ENCODE results near the gene OR52H1. TPM values are rescaled to one million over a fixed set of nuclear protein-coding genes. Genes with fewer than 3 reads are reported as not detected.
A peak's percentile ranks its signal among the peaks of the same experiment; 100 is the strongest.

Gene OR52H1
- total and polyA plus RNA-seq, 2 donors (not counting 3 experiments of a cell fraction or from before 2014, with no cell fraction given) = 0.33 TPM; not detected in 1

- Histone ChIP-seq H3K36me3 (ENCODE audit: control insufficient read depth in 2 of 2, extremely low read depth in 1 of 2, insufficient read depth in 2 of 2, low read length in 2 of 2) (no peaks in the 10 kb centered on the region), H3K4me3 (replicated peaks in 1 of 3; ENCODE audit: insufficient read depth in 1 of 3, low read depth in 1 of 3, low read length in 3 of 3) (no peak overlapping the region), H3K27me3 (ENCODE audit: control insufficient read depth in 2 of 2, insufficient read depth in 2 of 2, low read length in 2 of 2) (no peaks in the 10 kb centered on the region), H3K79me2 (ENCODE audit: control insufficient read depth, insufficient read depth, low read length) (no peaks in the 10 kb centered on the region), H3K9ac (replicated peaks; ENCODE audit: extremely low read depth, insufficient read depth, low read length) (no peak overlapping the region), H3K9me1 (replicated peaks; ENCODE audit: control insufficient read depth, extremely low read depth, insufficient read depth, low read length) (no peaks in the 10 kb centered on the region), H3K4me1 (ENCODE audit: control insufficient read depth, extremely low read depth, insufficient read depth, low read length) (no peaks in the 10 kb centered on the region), H4K20me1 (replicated peaks; ENCODE audit: control insufficient read depth, extremely low read depth, insufficient read depth, low read length) (no peaks in the 10 kb centered on the region), H3K9me3 (replicated peaks; ENCODE audit: control insufficient read depth, insufficient read depth, low read length) (no peaks in the 10 kb centered on the region), H2AFZ (ENCODE audit: low read depth, low read length) (no peak overlapping the region), H3K27ac (ENCODE audit: insufficient read depth, low read depth, low read length) (no peak overlapping the region), H3K4me2 (ENCODE audit: insufficient read depth, low read length) (no peak overlapping the region)
- dilution Hi-C loops (cut with MboI; ENCODE audit: extremely low pct_ligation_motif_present, low sequenced_read_pairs) = no loop called here
- FAIRE-seq = no peak
- TF ChIP-seq GATA2 (IDR thresholded peaks at IDR 0.05; ENCODE audit: insufficient read depth, insufficient read length, low read depth, low read length) (no peak), POLR2AphosphoS5 (IDR thresholded peaks at IDR 0.05; ENCODE audit: insufficient read depth, low read depth, low read length) (no peak), POLR2A (IDR thresholded peaks at IDR 0.05; ENCODE audit: low read depth, low read length) (no peak)
- POLR2A ChIA-PET = no interaction called here
- no peak for DNase-seq (ENCODE audit: low read depth, low spot score)
- BruUV-seq (replicated peaks) = no TSS peak
- intact Hi-C loops (cut with micrococcal nuclease) = loop anchor here (10.0 kb wide), 1 partner anchor 429 kb away; no protein-coding TSS in a partner anchor
- CTCF ChIA-PET = interaction anchor here (0.6 to 1.1 kb wide), 3 partner anchors 77 to 428 kb away, joined by 3 to 5 read pairs (median 3); no protein-coding TSS in a partner anchor
Measured at GRCh38 chr11:5553343-5553742, 5.0 kb upstream of the OR52H1 start.

- no peaks in the 10 kb centered on the region for H3K79me2 ChIP-seq (ENCODE audit: control insufficient read depth, insufficient read depth, low read length)
- no peaks in the 10 kb centered on the region for H3K9me3 ChIP-seq (replicated peaks; ENCODE audit: control insufficient read depth, insufficient read depth, low read length)
- dilution Hi-C loops (cut with MboI; ENCODE audit: extremely low pct_ligation_motif_present, low sequenced_read_pairs) (no loop called here), intact Hi-C loops (cut with micrococcal nuclease) (loop anchor here (10.0 kb wide), 1 partner anchor 426 kb away; no protein-coding TSS in a partner anchor)
- no peaks in the 10 kb centered on the region for H3K36me3 ChIP-seq (ENCODE audit: control insufficient read depth in 2 of 2, extremely low read depth in 1 of 2, insufficient read depth in 2 of 2, low read length in 2 of 2)
- H3K27ac ChIP-seq (ENCODE audit: insufficient read depth, low read depth, low read length) = no peak overlapping the region
- no peak for FAIRE-seq
- H3K4me3 ChIP-seq (replicated peaks in 1 of 3; ENCODE audit: insufficient read depth in 1 of 3, low read depth in 1 of 3, low read length in 3 of 3) = no peak overlapping the region
- CTCF ChIA-PET = no interaction called here
- H3K4me1 ChIP-seq (ENCODE audit: control insufficient read depth, extremely low read depth, insufficient read depth, low read length) = no peaks in the 10 kb centered on the region
- no peaks in the 10 kb centered on the region for H3K9me1 ChIP-seq (replicated peaks; ENCODE audit: control insufficient read depth, extremely low read depth, insufficient read depth, low read length)
- no peak overlapping the region for H3K4me2 ChIP-seq (ENCODE audit: insufficient read depth, low read length)
- no peak overlapping the region for H3K9ac ChIP-seq (replicated peaks; ENCODE audit: extremely low read depth, insufficient read depth, low read length)
- no peak for TF ChIP-seq POLR2AphosphoS5 (IDR thresholded peaks at IDR 0.05; ENCODE audit: insufficient read depth, low read depth, low read length)
- TF ChIP-seq POLR2A (IDR thresholded peaks at IDR 0.05; ENCODE audit: low read depth, low read length) = no peak
- no peak for TF ChIP-seq GATA2 (IDR thresholded peaks at IDR 0.05; ENCODE audit: insufficient read depth, insufficient read length, low read depth, low read length)
- no peak for TF ChIP-seq EZH2 (IDR thresholded peaks at IDR 0.05; ENCODE audit: borderline replicate concordance, low read depth, low read length, severe bottlenecking)
- peak; percentile 79 for TF ChIP-seq FOS (IDR thresholded peaks at IDR 0.05; ENCODE audit: borderline replicate concordance, insufficient read depth, low read length)
- TF ChIP-seq CTCF (IDR thresholded peaks at IDR 0.05; ENCODE audit: extremely low read depth in 1 of 2, insufficient read depth in 1 of 2, low read depth in 1 of 2, low read length in 2 of 2) = no peak
- TF ChIP-seq, protein P1, sequence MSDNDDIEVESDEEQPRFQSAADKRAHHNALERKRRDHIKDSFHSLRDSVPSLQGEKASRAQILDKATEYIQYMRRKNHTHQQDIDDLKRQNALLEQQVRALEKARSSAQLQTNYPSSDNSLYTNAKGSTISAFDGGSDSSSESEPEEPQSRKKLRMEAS (IDR thresholded peaks at IDR 0.05; ENCODE audit: insufficient read depth, insufficient read length) = no peak
- TF ChIP-seq JUN (IDR thresholded peaks at IDR 0.05; ENCODE audit: borderline replicate concordance, insufficient read depth, insufficient read length, low read depth) = peak; percentile 54
- H3K27me3 ChIP-seq (ENCODE audit: control insufficient read depth in 2 of 2, insufficient read depth in 2 of 2, low read length in 2 of 2) = no peaks in the 10 kb centered on the region
- H4K20me1 ChIP-seq (replicated peaks; ENCODE audit: control insufficient read depth, extremely low read depth, insufficient read depth, low read length) = no peaks in the 10 kb centered on the region
- no peak overlapping the region for H2AFZ ChIP-seq (ENCODE audit: low read depth, low read length)
- no TSS peak for BruUV-seq (replicated peaks)
- no peak for DNase-seq (ENCODE audit: low read depth, low spot score)
- POLR2A ChIA-PET = no interaction called here
Measured at GRCh38 chr11:5550440-5551095, 2.2 kb upstream of the OR52H1 start.
